ENCODE results near the gene TXK. TPM values are rescaled to one million over a fixed set of nuclear protein-coding genes. Genes with fewer than 3 reads are reported as not detected.

TXK gene
- total RNA-seq, 4 donors from 2014 or later, result 1.5 to 9.9 (median 3.2) TPM

GRCh38 chr4:48085821-48086589 lies 48.0 kb downstream of the TXK start:
- no peak for TF ChIP-seq CTCF (IDR thresholded peaks at IDR 0.05; ENCODE audit: low read depth)

- no peak for TF ChIP-seq CTCF (IDR thresholded peaks at IDR 0.05; ENCODE audit: low read depth)
Measured at GRCh38 chr4:48082956-48083355, 51.1 kb downstream of the TXK start.

GRCh38 chr4:48081196-48081595 lies 52.9 kb downstream of the TXK start:
- TF ChIP-seq CTCF (IDR thresholded peaks at IDR 0.05; ENCODE audit: low read depth), result no peak

GRCh38 chr4:48079972-48080391 lies 54.1 kb downstream of the TXK start:
- TF ChIP-seq CTCF (IDR thresholded peaks at IDR 0.05; ENCODE audit: low read depth), result no peak

GRCh38 chr4:48078862-48079655 lies 55.0 kb downstream of the TXK start:
- TF ChIP-seq CTCF (IDR thresholded peaks at IDR 0.05; ENCODE audit: low read depth), result no peak

GRCh38 chr4:48078425-48078824 lies 55.6 kb downstream of the TXK start:
- TF ChIP-seq CTCF (IDR thresholded peaks at IDR 0.05; ENCODE audit: low read depth), result no peak

GRCh38 chr4:48074657-48075056 lies 59.4 kb downstream of the TXK start:
- TF ChIP-seq CTCF (IDR thresholded peaks at IDR 0.05; ENCODE audit: low read depth), result no peak
